ENCODE data around the gene MICU1. TPM values are rescaled to one million over a fixed set of nuclear protein-coding genes. Genes with fewer than 3 reads are reported as not detected.

MICU1 gene
- total RNA-seq, 4 donors from 2014 or later, result 24.4 to 195 (median 66.9) TPM

GRCh38 chr10:72318418-72319262 is 307.2 kb downstream of the MICU1 start:
- intact Hi-C loops (cut with DNase I; ENCODE audit: low total_unique reads), result no loop called here
- no peaks in the 10 kb centered on the region for H3K36me3 ChIP-seq
- no peak for TF ChIP-seq POLR2A (IDR thresholded peaks at IDR 0.05)
- no peak for TF ChIP-seq CTCF (IDR thresholded peaks at IDR 0.05)
- peak overlapping the region; percentile 82 to 91 for H3K27ac ChIP-seq
- peaks cover 0 to 8% of the 10 kb centered on the region in 2 donors for H3K4me1 ChIP-seq
- H3K9me3 ChIP-seq, result no peaks in the 10 kb centered on the region
- no peak for DNase-seq
- no peaks in the 10 kb centered on the region for H3K27me3 ChIP-seq
- no peak overlapping the region for H3K4me3 ChIP-seq

Small RNA genes lying within 50 kb of the gene (small RNA-seq; reads per million reads assigned to genes)
- gene AL513185.2 (not detected), gene HMGN2P34 (not detected), gene RF00019 (not detected), gene RN7SL840P (not detected), gene RNU6-805P (not detected)

Other genes starting within 250 kb of the MICU1 start
- 10 to 100 TPM; 13.2 to 35.8 (median 24.6) TPM for gene MCU, start 66.1 kb upstream of the MICU1 start, total RNA-seq